Kidney epithelial cell (primary cell): ENCODE measurements around the gene SPIRE2. TPM values are rescaled to one million over a fixed set of nuclear protein-coding genes. Genes with fewer than 3 reads are reported as not detected.

Experiments used
- DNase-seq: peaks from one replicate; pipeline ENCODE4 v3.0.0-alpha.2; 2010; ENCODE audit warnings: low read depth
- H3K27me3 ChIP-seq: 2 replicates; pipeline ENCODE4 v1.6.0; 2011; ENCODE audit warnings: low read length; ENCODE audit not compliant: control insufficient read depth, insufficient read depth
- H3K36me3 ChIP-seq: 2 replicates; pipeline ENCODE4 v1.5.1; 2011; ENCODE audit warnings: low read length; ENCODE audit not compliant: control insufficient read depth, insufficient read depth
- H3K4me3 ChIP-seq: 2 replicates; pipeline ENCODE4 v1.5.1; 2011; ENCODE audit warnings: low read depth, mild to moderate bottlenecking, control low read depth, low read length
- CTCF ChIP-seq: IDR thresholded peaks from 2 replicates; pipeline ENCODE4 v1.5.1; 2011; ENCODE audit warnings: mild to moderate bottlenecking, moderate library complexity, low read length, control low read depth, inconsistent platforms; ENCODE audit not compliant: insufficient read depth, poor library complexity, severe bottlenecking
- total RNA-seq: library from RNA; depleted of rRNA; stranded (reverse); fragments of >200 nt; gene quantifications from 2 replicates; pipeline ENCODE4 v1.2.3, GENCODE V29; 2015

Gene SPIRE2
- total RNA-seq, 1 donor from 2014 or later = 1.4 TPM

DNA sequence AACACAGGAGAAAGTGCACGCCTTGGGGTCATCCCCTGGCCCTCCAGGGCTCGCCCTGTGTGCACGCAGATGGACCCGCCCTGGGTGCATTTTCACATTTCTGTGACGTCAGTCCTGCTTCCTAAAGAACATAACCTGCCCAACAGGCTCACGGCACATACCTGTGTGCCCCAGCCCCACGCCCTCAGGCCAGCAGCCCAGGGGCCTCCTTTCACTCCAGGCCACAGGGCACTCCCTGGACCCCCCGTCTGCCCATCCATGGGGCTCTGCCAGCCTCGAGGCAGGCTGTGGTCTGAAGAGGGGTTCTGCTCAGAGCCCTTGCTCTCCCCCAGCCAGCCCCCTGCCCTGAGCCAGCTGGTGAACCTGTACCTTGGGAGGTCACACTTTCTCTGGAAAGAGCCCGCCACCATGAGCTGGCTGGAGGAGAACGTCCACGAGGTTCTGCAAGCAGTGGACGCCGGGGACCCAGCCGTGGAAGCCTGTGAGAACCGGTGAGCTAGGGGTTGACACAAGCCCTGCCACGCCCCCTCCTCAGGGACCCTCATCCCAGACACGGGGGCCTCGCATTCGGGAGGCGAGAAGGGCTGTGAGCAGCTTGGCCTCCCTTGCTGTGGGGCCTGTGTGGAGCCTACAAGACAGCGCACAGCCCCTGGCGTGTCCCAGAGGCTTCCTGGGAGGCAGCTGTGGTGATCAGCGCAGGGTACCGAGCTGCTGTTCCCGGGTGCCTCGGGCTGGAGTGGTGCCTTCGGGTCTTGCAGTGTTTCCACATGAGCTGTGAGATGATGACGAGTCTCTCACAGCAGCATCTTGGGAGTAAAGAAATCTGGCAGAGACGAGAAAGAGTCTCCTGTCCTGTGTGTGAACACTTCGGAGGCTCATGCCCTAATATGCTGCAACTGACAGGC lies 76.6 kb downstream of the SPIRE2 start:
- Histone ChIP-seq H3K36me3 (peaks cover 6% of the 10 kb centered on the region), H3K27me3 (no peaks in the 10 kb centered on the region), H3K4me3 (no peak overlapping the region)
- no peak for TF ChIP-seq CTCF
- DNase-seq = no peak

GRCh38 chr16:89905511-89906139 lies 77.3 kb downstream of the SPIRE2 start:
- Histone ChIP-seq H3K27me3 (no peaks in the 10 kb centered on the region), H3K4me3 (no peak overlapping the region), H3K36me3 (peaks cover 6% of the 10 kb centered on the region)
- no peak for TF ChIP-seq CTCF
- no peak for DNase-seq

DNA sequence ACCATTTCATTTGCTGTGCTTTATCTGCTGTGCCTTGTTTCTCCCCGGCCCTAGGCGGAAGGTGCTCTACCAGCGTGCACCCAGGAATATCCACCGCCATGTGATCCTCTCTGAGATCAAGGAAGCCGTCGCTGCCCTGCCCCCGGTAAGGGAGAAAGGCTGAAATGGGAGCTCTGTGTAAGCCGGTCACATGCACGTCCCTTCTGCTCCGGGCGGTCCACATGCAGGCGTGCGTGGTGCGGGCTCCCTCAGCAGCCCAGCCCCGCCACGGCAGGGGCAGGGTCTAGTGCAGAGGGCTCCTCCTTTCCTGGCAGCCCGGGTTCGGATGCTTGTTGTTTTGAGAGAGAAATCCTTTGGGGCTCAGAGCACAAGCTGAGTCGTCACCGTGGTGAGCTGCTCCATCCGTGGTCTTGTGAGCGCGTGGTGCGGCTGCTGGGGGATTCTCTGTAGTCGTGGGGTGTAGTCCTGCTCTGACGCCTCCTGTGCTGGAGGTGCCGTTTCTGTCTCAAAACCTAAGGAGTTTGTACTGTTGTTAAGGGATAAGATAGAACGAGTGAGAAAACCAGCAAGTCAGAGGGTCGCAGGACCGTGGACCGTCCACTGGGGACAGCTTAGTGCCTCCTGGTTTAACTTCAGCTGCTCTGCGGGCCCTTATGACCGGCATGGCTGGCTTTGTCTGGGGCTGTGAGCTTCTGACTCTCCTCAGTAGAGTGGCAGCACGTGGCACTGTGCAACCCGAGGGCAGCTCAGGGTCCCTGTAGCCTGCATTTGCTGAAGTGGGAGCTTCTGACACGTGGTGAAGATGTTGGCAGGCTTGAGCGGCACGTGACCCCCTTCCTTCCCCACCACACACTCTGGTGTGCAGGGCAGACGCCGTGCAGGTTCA lies 78.1 kb downstream of the SPIRE2 start:
- H3K4me3 ChIP-seq = no peak overlapping the region
- no peaks in the 10 kb centered on the region for H3K27me3 ChIP-seq
- H3K36me3 ChIP-seq = peaks cover 7% of the 10 kb centered on the region
- no peak for TF ChIP-seq CTCF
- DNase-seq = no peak

DNA sequence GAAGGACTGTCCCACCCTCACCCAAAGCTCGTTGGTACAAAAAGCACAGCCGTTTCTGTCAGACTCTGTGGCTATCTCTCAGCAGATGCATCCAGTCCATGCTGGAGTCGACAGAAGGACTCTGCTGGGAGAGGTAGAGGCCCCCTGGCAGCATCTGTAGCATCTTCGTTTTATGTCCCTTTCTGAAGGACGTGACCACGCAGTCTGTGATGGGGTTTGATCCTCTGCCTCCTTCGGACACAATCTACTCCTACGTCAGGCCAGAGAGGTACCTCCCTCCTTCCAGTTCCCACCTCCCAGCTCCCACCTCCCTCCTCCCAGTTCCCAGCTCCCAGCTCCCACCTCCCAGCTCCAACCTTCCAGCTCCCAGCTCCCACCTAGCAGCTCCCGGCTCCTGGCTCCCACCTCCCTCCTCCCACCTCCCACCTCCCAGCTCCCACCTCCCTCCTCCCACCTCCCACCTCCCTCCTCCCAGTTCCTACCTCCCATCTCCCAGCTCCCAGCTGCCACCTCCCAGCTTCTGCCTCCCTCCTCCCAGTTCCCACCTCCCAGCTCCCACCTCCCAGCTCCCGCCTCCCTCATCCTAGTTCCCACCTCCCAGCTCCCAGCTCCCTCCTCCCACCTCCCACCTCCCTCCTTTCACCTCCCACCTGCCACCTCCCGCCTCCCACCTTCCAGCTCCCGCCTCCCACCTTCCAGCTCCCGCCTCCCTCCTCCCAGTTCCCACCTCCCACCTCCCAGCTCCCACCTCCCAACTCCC lies 79.0 kb downstream of the SPIRE2 start:
- H3K4me3 ChIP-seq = no peak overlapping the region
- H3K36me3 ChIP-seq = peaks cover 7% of the 10 kb centered on the region
- no peak for TF ChIP-seq CTCF
- H3K27me3 ChIP-seq = no peaks in the 10 kb centered on the region
- no peak for DNase-seq

DNA sequence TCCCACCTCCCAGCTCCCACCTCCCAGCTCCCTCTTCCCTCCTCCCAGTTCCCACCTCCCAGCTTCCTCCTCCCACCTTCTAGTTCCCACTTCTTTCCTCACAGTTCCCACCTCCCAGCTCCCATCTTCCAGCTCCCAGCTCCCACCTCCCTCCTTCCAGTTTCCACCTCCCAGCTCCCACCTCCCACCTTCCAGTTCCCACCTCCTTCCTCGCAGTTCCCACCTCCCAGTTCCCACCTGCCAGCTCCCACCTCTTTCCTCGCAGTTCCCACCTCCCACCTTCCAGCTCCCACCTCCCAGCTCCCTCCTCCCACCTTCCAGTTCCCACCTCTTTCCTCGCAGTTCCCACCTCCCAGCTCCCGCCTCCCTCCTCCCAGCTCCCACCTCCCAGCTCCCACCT lies 80.0 kb downstream of the SPIRE2 start:
- DNase-seq = no peak
- Histone ChIP-seq H3K36me3 (peaks cover 7% of the 10 kb centered on the region), H3K4me3 (no peak overlapping the region), H3K27me3 (no peaks in the 10 kb centered on the region)
- no peak for TF ChIP-seq CTCF
